ENCODE data around the gene INTS15.
"Not testable (repeated sequence)": the region's sequence is repeated elsewhere in the genome, so short reads cannot be mapped to it uniquely, and the experiment has no call there.

The INTS15 gene

GRCh38 chr7:6579446-6579845 lies 10.4 kb upstream of the INTS15 start:
- H3K36me3 ChIP-seq (replicated peaks), result peaks cover 6% of the 10 kb centered on the region
- H3K27me3 ChIP-seq (replicated peaks), result no peaks in the 10 kb centered on the region
- in situ Hi-C loops (cut with HindIII; ENCODE audit: low pct_ligation_motif_present, low sequenced_read_pairs), result no loop called here
- no peak overlapping the region for H3K4me3 ChIP-seq (ENCODE audit: low read depth, low read length)
- no peak overlapping the region for H3K27ac ChIP-seq
- peak; percentile 51 for TF ChIP-seq CTCF (IDR thresholded peaks at IDR 0.05; ENCODE audit: low read depth, low read length, missing control alignments)
- peak; percentile 27 for DNase-seq

GRCh38 chr7:6585746-6586432 lies 3.9 kb upstream of the INTS15 start:
- H3K27me3 ChIP-seq (replicated peaks); H3K36me3 ChIP-seq (replicated peaks); DNase-seq; H3K27ac ChIP-seq; H3K4me3 ChIP-seq (ENCODE audit: low read depth, low read length); in situ Hi-C loops (cut with HindIII; ENCODE audit: low pct_ligation_motif_present, low sequenced_read_pairs): not testable (repeated sequence)

GRCh38 chr7:6588566-6588965 lies 1.3 kb upstream of the INTS15 start:
- in situ Hi-C loops (cut with HindIII; ENCODE audit: low pct_ligation_motif_present, low sequenced_read_pairs), result no loop called here
- no peaks in the 10 kb centered on the region for H3K27me3 ChIP-seq (replicated peaks)
- H3K27ac ChIP-seq, result no peak overlapping the region
- no peak for TF ChIP-seq CTCF (IDR thresholded peaks at IDR 0.05; ENCODE audit: low read depth, low read length, missing control alignments)
- H3K36me3 ChIP-seq (replicated peaks), result peaks cover 8% of the 10 kb centered on the region
- no peak overlapping the region for H3K4me3 ChIP-seq (ENCODE audit: low read depth, low read length)
- DNase-seq, result no peak

GRCh38 chr7:6589151-6589828 lies 531 bp upstream of the INTS15 start:
- H3K27ac ChIP-seq, result no peak overlapping the region
- H3K36me3 ChIP-seq (replicated peaks), result peaks cover 10% of the 10 kb centered on the region
- no peak for DNase-seq
- in situ Hi-C loops (cut with HindIII; ENCODE audit: low pct_ligation_motif_present, low sequenced_read_pairs), result no loop called here
- peak; percentile 2 for TF ChIP-seq CTCF (IDR thresholded peaks at IDR 0.05; ENCODE audit: low read depth, low read length, missing control alignments)
- no peaks in the 10 kb centered on the region for H3K27me3 ChIP-seq (replicated peaks)
- peak overlapping the region; percentile 41 for H3K4me3 ChIP-seq (ENCODE audit: low read depth, low read length)

- in situ Hi-C loops (cut with HindIII; ENCODE audit: low pct_ligation_motif_present, low sequenced_read_pairs), result no loop called here
- Histone ChIP-seq H3K4me3 (ENCODE audit: low read depth, low read length) (peak overlapping the region; percentile 91), H3K27ac (no peak overlapping the region), H3K27me3 (replicated peaks) (no peaks in the 10 kb centered on the region), H3K36me3 (replicated peaks) (peaks cover 21% of the 10 kb centered on the region)
- no peak for DNase-seq
- TF ChIP-seq CTCF (IDR thresholded peaks at IDR 0.05; ENCODE audit: low read depth, low read length, missing control alignments), result no peak
These were observed 857 bp downstream of the INTS15 start for GRCh38 chr7:6590645-6591110.

GRCh38 chr7:6600093-6600492 lies 10.3 kb downstream of the INTS15 start:
- H3K27ac ChIP-seq, result no peak overlapping the region
- TF ChIP-seq CTCF (IDR thresholded peaks at IDR 0.05; ENCODE audit: low read depth, low read length, missing control alignments), result no peak
- DNase-seq, result no peak
- peaks cover 41% of the 10 kb centered on the region for H3K36me3 ChIP-seq (replicated peaks)
- in situ Hi-C loops (cut with HindIII; ENCODE audit: low pct_ligation_motif_present, low sequenced_read_pairs), result no loop called here
- no peak overlapping the region for H3K4me3 ChIP-seq (ENCODE audit: low read depth, low read length)
- no peaks in the 10 kb centered on the region for H3K27me3 ChIP-seq (replicated peaks)
